NCI-H1930 (cell line): Measurements from ENCODE around the gene KIAA1671.

Source experiments
- DNase-seq, 2 experiments: peaks; one replicate each; lab custom pipeline; 2025; lab: John Stamatoyannopoulos, UW

KIAA1671 gene

GRCh38 chr22:25146307-25146706 is 193.8 kb downstream of the KIAA1671 start:
- no peak for DNase-seq

DNA sequence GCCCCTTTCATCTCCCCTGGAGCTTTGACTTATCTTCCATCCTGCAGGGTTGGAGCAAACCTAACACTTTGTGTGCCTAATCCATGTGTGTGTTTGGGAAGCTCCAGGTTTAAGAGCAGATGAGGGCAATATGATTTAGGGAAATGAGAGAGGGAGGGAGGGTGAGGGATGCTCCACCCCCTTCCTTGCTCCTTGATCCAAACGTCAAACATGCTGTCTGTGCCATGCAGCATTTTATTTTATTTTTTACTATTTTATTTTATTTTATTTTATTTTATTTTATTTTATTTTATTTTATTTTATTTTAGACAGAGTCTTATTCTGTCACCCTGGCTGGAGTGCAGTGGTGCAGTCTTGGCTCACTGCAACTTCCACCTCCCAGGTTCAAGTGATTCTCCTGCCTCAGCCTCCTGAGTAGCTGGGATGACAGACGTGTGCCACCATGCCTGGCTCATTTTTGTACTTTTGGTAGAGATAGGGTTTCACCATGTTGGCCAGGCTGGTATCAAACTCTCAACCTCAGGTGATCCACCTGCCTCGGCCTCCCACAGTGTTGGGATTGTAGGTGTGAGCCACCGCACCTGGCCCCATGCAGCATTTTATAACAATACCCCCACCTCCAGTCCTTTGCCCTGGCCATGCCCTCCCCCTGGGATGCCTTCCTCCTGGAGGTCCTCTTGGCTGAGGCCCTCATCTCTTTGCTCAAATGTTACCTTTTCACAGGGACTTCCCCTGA is 194.6 kb downstream of the KIAA1671 start:
- no peak for DNase-seq

GRCh38 chr22:25147642-25147928 is 195.1 kb downstream of the KIAA1671 start:
- no peak for DNase-seq

GRCh38 chr22:25148149-25148691 is 195.7 kb downstream of the KIAA1671 start:
- DNase-seq = no peak

GRCh38 chr22:25149014-25149413 is 196.5 kb downstream of the KIAA1671 start:
- DNase-seq = no peak

GRCh38 chr22:25153961-25154666 is 201.6 kb downstream of the KIAA1671 start:
- no peak for DNase-seq

- DNase-seq = no peak
Observed at GRCh38 chr22:25154667-25154999, 202.1 kb downstream of the KIAA1671 start.

DNA sequence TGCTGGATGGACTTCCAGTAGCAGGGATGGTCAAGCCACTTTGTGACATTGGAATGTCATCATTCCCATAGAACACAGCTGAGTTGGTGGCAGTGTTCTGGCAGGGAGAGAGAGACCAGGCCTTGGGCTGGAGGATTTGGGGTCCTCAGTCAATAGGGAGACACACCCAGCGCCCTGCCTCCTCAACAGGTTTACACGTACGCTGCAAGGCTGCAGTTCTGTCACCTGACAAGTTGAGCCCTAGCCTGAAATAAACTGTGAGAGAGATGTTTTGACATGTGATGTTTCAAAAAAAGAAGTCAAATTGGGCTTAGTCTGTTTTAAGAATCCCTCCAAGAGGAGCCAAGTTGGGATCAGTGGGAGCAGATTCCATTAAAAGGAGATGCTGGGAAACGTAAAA is 204.2 kb downstream of the KIAA1671 start:
- no peak for DNase-seq

- DNase-seq = no peak
Observed at GRCh38 chr22:25159028-25159427, 206.5 kb downstream of the KIAA1671 start.

- no peak for DNase-seq
Observed at GRCh38 chr22:25160120-25160996, 207.8 kb downstream of the KIAA1671 start.

- no peak for DNase-seq
Observed at GRCh38 chr22:25161017-25161915, 208.8 kb downstream of the KIAA1671 start.

- DNase-seq = no peak
Observed at GRCh38 chr22:25161916-25162530, 209.5 kb downstream of the KIAA1671 start.

GRCh38 chr22:25162561-25162960 is 210.0 kb downstream of the KIAA1671 start:
- DNase-seq = no peak

- no peak for DNase-seq
Observed at GRCh38 chr22:25165785-25166184, 213.3 kb downstream of the KIAA1671 start.

DNA sequence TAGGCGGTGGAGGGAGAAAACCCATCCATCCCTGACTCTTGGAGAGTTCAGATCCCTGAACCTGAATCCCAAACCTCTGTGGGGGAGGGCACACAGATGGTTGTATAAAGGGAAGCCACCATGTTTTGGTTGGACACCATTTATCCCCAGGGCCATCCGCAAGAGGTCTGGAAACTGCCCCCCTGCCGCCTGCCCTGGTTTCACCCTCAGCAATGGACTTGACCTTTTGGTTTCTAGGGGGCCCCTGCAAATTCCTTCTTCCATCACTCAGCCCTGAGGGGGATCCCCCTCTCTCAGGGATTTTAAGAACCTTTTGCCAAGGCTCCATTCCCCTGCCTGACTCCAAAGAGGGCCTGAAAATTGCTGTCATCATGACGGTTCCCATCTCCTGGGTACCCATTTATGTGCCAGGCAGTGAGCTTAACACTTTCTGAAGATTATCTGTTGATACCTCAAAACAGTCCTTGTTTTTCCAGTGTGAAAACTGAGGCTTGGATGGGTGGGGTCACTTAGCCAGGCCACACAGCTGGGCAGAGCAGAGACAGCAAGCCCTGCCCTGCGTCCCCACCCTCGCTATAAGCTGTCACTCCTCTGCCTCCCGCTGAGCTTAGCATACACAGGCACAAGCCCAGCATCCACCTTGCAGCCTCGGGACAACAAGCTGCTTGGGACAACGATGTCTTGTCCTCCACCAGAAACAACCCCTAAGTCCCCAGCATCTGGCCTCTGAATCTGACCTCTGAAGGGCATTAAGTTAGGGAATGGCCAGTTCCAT is 213.9 kb downstream of the KIAA1671 start:
- no peak for DNase-seq

GRCh38 chr22:25167082-25167481 is 214.6 kb downstream of the KIAA1671 start:
- DNase-seq = no peak

DNA sequence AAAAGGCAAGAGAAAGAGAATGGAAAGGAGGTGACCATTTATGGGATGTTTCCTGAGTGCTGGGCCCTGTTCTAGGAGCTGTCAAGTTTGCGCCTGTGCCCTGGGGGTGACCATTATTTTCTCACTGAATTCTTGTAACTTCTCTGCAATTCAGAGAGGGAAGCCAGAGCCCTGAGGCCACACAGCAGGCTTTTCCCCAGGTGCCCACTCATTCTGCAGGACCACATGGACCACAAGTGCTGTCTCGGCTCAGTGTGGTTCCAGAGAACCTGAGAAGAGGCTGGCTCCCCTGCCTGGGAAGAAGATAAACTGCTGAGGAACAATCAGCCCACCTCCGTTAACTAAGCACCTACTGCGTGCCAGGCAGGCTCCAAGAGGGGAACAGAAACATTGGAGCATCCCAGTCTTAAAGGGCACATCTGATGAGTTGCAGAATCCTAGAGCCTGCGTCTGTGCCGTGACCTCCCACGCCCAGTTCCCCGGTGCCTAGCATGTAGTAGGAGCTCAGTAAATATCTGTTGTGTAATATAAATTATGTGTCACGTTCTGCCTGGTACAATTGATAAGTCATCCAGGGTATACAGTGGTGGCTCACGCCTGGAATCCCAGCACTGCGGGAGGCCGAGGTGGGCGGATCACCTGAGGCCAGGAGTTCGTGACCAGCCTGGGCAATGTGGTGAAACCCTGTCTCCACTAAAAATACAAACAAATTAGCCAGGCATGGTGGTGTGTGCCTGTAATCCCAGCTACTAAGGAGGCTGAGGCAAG is 215.5 kb downstream of the KIAA1671 start:
- no peak for DNase-seq

DNA sequence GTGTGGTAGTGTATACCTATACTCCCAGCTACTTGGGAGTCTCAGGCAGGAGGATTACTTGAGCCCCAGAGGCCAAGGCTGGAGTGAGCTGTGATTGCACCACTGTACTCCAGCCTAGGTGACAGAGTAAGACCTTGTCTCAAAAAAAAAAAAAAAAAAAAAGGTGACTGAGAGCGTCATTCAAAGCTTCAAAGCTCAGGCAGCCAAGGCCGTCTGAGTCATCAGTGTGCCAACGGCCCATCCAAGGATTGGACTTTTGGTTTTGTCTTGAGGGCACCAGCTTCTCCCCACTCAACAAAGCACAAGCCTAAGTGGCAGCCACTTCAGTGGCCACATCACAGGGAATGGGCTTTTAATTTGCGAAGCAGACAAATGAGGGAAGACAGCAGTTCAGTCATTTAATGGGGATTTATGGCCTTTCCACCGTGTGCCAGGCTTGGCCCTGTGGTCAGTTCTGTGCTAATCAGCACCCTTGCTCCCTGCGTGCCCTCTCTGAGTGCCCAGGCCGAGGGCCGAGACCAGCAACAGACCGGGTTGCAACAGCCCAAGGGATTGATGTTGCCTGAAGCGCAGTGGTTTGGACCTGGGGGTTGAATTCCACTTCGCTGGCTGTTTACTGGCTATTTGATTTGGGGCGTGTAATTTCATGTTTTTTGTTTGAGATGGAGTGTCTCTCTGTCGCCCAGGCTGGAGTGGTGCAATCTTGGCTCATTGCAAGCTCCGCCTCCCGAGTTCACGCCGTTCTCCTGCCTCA is 216.9 kb downstream of the KIAA1671 start:
- no peak for DNase-seq

DNA sequence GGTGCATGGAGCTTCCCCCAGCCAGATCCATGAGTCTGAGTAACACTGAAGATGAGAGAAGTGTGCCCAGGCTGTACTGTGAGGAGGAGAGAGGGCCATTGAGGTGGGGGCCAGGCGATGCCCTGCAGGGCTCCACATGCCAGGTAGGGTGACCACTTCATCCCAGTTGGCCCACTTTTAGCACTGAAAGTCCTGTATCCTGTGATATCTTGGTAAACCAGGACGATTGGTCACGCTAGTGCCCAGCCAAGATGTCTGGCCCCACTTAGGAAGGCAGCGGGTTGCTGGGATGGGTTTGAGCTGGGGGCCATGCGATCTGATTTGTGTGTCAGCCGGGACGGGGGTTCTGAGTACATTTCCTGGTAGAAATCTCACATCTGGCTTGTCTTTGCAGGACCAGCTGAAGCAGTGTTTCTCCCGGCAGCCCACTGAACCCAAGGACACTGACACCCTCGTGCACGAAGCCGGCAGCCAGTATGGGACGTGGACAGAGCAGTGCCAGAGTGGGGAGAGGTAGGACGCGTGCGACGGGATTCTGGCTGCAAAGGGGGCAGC is 218.0 kb downstream of the KIAA1671 start:
- DNase-seq = no peak
